GM21529 (cell line): ENCODE measurements around the gene GPRIN2.
"Not testable (repeated sequence)": the region's sequence is repeated elsewhere in the genome, so short reads cannot be mapped to it uniquely, and the experiment has no call there.

Experiments used
- ATAC-seq: cut with Tn5 transposase; IDR thresholded peaks from one replicate; pipeline ENCODE4 v1.9.1; 2021; ENCODE audit not compliant: unreplicated experiment

Gene GPRIN2

DNA sequence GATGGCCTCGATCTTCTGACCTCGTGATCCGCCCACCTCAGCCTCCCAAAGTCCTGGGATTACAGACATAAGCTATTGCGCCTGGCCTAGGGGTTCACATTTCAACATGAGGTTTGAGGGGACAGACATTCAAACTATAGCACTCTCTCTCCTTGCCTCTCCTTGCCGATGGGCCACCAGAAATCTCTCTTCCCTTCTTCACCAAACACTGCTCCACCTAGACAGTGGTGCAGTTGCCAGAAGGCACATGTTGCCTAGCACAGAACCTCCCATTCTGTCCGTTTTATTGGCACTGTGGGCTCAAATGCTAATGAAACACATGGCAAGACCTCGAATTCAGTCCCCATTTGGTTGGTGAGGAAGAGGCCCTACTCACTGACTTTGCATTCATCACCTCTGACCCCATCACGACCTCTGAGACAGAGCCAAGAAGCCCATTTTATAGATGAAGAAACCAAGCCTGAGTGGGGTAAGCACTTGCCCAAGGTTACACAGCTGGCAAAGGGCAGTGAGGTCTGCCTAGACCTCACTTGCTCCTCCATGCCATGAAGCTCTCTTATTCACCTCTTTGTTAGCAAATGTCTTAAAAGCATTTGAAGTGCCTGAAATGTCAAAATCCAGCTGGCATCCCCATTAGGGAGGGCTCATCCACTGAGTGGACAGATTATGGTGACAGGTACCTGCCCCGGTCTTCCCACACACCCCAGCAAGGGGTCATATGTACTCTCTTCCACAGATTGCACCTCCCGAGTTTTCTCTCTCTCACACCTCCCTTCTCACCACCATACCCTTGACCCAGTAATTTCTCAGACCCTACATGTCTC is 34.0 kb downstream of the GPRIN2 start:
- ATAC-seq = no peak

DNA sequence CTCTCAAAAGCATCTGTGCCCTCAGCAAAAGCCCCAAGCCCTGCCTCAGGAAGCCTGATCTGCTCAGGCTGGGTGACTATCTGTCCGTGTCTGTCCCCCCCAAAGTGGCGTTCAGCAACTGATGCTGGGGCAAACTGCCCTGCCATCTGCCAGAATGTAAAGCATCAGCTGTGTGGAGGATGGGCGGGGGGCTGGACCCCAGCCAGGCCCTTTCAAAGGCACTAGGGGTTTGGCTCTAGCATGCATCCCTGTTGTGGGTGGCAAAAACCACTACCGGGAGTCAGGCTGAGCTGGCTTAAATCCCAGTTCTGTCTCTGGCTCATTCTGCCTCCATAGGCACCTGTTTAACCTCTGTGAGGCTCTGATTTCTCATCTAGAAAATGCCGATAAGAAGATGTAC is 35.5 kb downstream of the GPRIN2 start:
- no peak for ATAC-seq

DNA sequence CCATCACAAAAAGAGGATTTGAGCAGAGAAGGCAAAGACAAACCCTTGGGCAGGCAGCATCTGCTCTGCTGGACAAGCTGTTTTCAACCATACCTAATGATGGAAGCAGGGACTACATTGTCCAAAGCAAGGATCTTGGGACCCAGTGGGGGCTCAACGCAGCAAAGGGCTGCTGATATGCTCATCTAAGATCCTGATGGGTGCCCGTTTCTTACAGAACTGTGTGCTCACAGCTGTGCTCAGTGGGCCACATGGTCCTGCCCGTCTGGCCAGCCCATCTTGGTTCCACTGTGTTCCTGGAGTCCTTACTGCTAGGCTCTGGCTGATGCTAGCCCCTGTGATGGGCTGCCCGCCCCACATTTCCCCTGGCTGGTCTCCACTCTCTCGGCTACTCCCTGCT is 36.1 kb downstream of the GPRIN2 start:
- ATAC-seq = no peak

DNA sequence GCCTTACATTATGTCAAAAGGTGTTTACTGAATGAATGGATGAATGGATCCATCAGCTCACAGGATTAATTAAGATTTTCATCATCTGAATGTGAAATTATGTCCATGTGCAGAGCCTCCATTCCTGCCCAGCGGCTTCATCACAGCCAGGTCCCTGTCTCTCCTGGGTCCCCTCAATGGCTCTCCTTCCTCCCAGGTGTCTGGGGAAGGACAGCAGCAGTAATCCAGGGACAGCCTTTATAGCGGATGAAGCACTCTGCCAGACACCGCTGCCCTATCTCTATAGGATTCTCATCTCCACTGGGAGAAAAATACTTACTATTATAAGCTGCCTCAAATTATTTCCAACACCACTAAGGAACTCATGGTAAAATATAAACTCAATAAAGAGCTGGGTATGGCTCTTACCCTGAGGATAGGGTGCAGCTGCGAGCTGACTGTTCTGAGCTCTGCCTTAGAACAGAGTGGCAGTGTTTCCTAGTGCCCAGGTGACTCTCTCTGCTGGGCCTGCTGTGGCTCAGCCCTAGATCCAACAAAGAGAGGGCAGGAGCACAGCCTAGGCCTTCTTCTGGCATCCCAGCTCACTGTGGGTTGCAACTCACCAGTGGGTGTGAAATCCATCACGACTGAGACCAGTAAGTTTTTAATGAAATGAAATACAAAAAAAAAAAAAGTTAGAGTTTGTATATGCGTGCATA is 38.3 kb downstream of the GPRIN2 start:
- ATAC-seq = no peak

DNA sequence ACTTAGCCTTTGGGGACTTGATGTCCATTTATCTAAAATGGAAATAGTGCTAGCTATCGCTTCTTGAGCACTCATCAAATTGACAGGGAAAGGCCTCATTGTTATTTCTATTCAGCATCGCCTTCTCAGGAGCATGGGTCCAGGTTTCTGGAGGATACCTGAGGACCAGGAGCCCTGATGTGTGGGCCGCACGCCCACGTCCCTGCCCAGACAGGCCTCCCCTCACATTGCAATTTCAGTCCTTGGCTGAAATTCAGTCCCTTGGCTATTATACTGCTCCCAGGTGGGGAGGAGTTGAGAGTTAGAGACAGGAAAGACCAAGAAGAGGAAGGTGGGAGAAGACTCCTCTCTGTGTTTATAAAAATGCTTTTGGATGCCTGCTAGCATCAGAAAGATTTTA is 38.9 kb downstream of the GPRIN2 start:
- ATAC-seq = no peak

DNA sequence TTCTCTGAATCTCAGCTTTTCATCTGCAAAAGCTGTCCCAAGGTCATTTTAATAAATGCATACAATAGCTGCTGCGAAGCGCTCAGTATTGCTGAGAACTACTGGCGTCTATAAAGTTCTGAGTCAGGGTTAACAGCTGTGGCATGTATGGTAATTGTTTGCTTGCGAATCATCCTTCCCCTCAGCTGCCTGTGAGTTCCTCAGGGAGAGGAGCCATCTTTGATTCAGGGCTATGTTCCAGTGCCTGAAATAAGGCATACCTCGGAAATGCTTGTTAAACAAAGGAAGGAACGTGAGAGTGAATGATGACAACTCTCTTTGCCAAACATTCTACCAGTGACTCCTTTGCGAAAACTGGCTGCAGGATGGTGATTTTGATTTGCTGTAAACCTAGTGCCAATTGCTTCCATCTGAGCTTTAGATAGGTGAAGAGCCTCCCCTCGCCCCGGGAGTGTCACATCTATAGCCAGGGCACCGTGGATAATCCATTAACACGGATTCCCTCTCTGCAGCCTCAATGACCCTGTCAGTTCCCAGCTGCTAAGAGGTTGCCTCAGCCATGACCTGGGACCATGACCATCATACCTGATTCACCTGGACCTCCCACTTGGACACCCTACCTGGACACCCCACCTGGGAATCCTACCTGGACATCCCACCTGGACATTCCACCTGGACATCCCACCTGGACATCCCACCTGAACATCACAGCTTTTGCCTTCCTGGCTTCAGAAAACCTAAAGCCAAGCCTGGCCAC is 39.6 kb downstream of the GPRIN2 start:
- no peak for ATAC-seq

DNA sequence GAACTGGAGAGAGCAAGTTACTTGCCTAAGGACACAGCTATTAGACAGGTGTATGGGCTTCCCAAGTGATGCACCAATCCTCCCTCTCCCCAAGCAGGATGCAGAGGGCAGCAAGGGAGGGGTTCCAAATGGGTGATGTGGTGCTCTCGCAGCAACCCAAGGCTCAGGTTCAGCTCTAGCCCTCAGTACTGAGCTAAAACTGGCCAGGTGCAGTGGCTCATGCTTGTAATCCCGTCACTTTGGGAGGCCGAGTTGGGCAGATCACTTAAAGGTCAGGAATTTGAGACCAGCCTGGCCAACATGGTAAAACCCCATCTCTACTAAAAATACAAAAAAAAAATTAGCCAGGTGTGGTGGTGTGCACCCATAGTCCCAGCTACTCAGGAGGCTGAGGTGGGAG is 40.7 kb downstream of the GPRIN2 start:
- no peak for ATAC-seq

DNA sequence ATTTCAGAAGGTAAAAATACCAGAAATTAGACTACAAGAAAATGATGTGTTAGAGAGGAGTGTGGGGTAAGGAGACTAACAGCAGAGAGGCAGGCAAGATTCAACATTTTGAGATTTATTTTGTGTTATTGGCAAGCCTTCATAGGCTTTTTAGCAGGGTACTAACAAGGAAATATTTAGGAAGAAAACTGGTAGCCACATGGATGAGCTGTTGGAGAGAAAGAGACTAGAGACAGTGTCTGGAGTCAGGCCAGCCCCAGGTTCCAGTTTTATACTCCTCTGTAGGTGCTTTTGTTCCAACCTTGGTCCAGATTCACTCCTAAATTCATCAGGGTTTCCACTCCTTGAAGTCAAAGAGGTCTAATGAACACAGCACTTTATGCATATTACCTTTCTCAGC is 41.1 kb downstream of the GPRIN2 start:
- ATAC-seq = no peak

DNA sequence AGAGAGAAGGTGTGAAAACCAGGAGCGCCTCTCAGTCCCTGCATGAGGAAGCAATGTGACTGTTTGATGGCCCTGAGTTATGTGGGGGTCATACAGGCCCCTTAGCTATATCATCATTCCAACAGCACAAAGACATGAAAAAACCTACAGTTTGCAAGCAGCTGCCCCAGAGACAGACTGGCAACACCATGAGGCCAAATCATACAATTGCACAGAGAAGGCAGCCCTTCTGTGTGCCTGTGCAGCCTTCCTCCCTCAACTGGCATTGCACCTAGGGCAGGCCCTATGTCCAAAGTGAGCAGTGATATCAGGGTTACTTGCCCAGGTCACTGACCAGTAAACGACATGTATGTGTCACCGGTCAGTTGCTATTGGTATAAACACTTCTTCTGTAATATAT is 41.6 kb downstream of the GPRIN2 start:
- no peak for ATAC-seq

DNA sequence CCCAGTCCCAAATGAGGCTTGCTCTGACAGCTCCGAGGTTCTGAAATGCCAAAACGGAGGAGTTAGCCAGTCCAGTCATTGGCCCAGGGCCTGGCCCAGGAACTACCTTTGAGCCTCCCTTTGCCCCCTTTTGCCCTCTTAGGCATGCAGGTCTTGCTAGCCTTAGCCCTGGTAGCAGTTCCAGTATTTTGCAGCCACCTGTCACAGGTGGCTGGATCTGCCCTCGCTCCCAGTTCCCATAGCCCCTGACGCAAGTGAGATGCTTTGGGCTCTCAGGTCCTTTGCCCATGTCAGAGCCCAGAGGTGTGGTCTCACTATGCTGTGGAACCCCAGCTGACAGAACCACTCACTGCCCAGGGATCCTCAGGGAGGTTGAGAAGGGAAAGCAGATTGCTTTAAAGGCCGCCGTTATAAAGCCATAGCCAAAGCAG is 42.0 kb downstream of the GPRIN2 start:
- ATAC-seq = no peak

DNA sequence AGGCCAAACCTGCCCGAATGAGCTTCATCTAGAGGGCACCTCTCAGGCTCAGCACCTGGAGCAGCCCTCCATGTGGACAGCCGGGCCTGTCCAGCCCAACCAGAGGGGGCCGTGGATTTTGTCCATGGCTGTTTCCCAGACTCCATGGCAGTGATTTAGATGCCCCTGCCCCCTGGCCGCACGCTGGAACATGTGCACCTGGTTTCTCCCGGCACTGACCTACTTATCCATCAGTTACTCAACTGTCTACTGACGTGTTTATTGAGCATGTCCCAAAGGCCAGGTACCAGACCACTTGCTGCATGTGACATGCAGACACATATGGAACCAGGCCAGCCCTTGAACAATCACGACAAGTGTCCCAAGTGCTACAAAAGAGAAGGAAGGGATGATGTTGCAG is 43.1 kb downstream of the GPRIN2 start:
- ATAC-seq = not testable (repeated sequence)

DNA sequence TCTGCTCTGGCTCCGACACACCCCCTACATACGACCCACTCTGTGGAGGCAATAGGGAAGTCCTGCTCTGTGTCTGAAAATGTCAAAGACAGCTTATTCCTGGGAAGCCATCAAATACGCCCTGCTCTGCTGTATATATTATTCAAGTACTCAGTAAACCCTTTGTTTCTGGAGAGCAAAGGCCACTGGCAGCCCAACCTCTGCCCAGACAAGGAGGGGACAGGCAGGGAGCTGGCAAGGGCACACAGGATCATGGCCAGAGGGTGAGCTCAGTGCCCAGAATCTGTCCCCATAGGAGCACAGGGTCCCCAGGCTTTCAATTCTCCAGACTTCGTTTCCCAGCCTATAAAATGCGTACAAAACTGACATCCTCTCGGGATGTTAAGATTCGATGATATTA is 43.7 kb downstream of the GPRIN2 start:
- ATAC-seq = not testable (repeated sequence)

DNA sequence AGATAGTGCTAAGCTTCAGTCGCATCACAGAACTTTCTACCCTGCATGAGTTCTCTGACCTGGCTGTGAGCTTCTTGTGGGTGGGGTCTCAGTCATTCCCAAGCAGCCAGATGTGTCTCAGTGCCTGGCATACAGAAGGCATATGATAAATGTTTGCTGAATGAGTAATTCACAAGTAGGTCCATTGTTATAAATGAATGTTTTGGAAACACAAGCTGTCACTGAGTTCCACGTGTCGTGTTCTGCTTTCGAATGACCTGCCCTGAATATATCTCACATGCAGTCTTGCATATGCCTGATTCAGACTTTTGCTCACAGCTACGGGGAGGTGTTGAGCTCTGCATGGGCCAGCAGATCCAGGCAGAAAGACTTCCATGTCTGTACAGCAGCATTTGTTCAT is 44.5 kb downstream of the GPRIN2 start:
- not testable (repeated sequence) for ATAC-seq
